Occipital lobe (tissue), 2 donors: ENCODE measurements around the gene ABCC1. TPM values are rescaled to one million over a fixed set of nuclear protein-coding genes. Genes with fewer than 3 reads are reported as not detected.
"Not testable (repeated sequence)": the region's sequence is repeated elsewhere in the genome, so short reads cannot be mapped to it uniquely, and the experiment has no call there.

ENCODE experiments used
- DNase-seq: peaks from one replicate; lab custom pipeline; 2025; lab: John Stamatoyannopoulos, UW
- total RNA-seq: library from RNA; depleted of rRNA; stranded (reverse); fragments of >200 nt; gene quantifications from one replicate; pipeline ENCODE4 v1.2.3, GENCODE V29; 2014

Gene ABCC1
- total RNA-seq, 1 donor from 2014 or later = 10.5 TPM

DNA sequence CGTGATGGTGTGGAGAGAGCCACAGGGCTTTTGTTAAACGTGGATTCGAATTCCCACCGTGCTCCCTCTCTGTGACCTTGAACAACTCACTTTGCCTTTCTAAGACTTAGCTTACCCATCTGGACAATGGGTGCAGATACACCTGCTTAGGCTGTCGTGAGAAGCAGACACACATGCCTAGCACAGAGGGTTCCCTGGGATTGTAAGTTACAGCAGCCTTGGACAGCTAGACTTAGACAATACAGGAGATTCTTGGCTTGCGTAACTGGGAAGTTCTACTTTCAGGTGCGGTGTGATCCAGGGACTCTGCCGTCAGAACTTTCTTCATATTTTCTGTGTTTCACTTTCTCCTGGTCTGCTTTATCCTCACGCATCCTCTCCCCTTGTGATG, 127.0 kb downstream of the ABCC1 start:
- no peak for DNase-seq

DNA sequence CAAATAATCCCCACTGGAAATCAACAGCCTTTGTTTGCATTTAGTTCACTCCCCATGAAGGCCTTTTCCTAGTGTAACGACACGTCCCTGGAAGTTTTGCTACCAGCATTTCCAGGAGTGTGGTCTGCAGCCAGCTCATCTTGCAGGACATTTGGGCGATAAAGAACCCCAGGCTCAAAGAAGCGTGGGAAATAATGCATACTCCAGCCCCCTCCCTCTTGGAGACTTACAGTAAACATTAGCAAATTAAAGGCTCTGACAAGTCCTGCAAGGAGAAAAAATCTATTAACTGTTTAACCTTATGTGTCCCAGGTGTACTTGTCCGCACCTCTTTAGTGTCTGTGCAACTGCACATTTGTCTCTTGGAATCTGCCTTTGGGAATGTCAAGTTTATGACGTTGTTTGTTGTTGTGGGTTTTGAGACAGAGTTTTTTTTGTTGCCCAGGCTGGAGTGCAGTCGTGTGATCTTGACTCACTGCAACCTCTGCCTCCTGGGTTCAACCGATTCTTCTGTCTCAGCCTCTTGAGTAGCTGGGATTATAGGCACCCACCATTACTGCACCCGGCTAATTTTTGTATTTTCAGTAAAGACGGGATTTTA, 131.1 kb downstream of the ABCC1 start:
- DNase-seq = no peak

DNA sequence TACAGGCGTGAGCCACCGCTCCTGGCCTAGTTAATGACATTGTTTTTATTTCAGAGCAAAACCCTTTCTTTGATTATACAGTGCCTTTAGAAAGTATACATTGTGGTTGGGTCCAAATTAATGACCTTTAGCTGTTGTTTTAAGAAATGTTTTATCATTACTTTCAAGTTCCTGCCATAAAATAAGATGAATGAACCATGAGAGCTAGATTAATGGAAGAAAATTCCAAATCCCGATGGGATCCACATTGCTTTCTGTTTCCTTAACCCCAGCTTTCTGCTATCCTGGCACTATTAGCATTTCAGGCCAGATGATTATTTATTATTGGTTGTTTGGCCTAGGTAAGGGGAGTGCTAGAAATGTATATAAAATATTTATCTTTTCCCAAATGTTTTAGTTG, 131.7 kb downstream of the ABCC1 start:
- no peak for DNase-seq

DNA sequence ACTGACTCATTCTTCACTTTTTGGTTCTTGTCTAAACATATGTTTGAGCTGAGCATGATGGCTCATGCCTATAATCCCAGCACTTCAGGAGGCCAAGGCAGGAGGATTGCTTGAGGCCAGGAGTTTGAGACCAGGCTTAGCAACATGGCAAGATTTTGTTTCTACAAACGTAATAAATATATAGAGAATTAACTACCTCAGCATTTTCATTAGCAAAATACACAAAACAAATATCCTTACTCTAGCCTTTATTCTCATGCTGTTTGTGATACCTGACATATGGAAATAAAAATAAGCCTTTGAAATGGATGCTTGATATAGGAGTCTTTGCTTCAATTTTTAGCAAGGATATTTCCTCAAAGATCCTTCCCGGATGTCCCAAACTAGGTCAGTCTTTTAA, 132.8 kb downstream of the ABCC1 start:
- DNase-seq = no peak

DNA sequence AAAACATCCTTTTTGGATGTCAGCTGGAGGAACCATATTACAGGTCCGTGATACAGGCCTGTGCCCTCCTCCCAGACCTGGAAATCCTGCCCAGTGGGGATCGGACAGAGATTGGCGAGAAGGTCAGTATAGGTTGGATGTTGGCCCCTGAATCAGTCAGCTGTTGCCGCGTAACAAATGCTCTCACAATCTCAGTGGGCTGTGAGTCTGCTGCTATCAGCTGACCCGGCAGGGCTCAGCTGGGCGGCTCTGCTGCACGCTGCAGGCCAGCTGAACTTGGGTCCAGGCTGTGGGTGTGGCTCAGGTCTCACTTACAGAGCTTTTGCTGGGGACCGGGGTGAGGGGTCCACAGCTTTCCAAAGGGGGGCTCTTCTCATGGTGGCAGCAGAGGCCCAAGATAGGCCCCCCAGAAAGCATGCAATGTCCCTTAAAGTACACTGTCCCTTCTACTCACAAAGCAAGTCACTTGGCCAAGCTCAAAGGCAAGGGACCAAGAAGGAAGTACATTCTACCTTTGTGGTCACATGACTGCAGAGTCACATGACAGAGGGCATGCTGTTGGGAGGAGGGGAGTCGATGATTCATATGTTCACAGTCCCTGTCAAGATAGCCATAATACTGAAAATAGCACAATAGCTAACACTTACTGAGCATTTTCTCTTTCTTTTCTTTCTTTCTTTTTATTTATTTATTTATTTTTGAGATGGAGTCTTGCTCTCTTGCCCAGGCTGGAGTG, 134.2 kb downstream of the ABCC1 start:
- DNase-seq = no peak

DNA sequence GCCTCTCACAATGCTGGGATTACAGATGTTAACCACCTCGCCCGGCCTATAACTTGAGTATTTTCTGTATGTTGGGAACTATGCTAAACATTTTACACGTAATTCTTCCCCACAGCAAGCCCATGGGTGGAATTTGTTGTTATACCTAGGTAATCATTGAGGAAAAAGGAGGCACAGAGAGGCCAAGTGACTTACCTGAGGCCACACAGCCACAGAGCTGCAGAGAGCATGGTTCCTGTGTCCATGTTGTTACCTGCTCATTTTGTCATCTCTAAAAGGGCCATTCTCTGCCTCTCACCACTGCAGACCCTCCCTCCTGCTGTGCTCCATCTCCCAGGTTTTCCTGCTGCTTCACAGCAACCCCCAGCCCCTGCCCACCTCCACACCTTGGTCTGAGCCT, 135.5 kb downstream of the ABCC1 start:
- DNase-seq = no peak

DNA sequence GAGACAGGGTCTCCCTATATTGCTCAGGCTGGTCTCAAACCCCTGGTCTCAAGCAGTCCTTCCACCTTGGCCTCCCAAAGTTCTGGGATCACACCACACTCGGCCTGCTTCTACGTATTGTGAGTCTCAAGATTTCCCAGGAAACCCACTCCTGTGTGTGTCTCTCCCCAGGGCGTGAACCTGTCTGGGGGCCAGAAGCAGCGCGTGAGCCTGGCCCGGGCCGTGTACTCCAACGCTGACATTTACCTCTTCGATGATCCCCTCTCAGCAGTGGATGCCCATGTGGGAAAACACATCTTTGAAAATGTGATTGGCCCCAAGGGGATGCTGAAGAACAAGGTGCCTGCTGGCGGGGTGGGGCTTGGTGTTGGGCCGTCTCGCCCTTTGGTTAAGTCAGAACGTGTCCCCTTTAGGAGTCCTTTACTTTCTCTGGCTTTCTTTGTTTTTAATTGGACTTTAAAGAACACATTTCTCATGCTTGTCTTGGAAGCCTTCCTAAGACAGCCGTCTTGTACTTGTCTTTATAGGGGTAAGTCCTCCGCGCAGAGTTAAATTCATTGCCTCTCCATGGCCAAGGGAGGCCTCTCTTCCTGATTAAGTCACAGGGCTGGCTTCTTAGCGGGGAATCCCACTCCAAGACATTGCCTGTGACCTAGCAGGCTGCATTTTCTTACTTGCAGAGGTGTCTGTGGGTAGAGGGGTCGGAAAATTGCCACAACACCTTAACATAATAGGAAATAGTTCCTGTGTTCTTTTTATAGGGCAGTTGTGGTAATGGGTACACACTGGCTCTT, 137.4 kb downstream of the ABCC1 start:
- no peak for DNase-seq

DNA sequence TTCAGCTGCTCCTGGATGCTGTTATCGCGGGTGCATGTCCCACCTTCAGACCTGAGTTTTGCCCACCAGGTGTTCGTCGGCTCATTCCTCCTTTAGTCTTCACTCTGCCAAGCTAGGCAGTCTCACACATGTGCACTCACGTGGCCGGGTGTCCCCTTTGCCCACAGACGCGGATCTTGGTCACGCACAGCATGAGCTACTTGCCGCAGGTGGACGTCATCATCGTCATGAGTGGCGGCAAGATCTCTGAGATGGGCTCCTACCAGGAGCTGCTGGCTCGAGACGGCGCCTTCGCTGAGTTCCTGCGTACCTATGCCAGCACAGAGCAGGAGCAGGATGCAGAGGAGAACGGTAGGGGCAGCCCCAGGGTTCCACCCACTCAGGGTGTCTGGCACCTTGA, 140.8 kb downstream of the ABCC1 start:
- no peak for DNase-seq

DNA sequence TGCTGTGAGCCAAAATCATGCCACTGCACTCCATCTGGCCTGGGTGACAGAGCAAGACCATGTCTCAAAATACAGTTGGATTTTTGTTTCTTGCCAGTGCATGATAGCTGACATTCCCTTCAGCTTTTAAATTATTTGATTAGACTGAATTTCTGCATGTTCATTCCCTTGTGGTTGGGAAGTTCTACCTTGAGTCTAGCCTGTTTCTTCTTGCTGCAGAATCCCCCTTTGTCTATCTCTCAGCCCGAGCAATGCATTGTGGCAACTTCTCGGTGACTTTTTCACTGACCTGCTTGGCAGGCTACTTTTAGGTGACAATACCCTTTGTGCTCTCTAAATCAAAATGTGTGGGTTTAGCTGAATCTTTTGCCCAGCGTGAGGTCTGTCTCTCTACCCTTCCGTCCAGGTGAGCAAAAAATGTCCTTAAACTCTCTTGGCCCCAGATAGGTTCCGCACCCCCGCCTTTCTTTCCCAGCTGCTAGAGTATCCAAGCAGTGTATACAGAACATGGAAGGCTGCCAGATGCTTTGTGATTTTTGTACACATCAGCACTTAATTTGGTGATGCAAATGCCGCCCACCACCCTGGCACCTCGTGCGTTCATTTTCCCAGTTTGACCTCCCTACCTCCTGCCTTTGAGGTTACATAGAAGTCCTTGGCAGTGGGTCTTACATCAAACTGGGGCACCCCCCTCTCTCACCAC, 143.7 kb downstream of the ABCC1 start:
- DNase-seq = no peak

DNA sequence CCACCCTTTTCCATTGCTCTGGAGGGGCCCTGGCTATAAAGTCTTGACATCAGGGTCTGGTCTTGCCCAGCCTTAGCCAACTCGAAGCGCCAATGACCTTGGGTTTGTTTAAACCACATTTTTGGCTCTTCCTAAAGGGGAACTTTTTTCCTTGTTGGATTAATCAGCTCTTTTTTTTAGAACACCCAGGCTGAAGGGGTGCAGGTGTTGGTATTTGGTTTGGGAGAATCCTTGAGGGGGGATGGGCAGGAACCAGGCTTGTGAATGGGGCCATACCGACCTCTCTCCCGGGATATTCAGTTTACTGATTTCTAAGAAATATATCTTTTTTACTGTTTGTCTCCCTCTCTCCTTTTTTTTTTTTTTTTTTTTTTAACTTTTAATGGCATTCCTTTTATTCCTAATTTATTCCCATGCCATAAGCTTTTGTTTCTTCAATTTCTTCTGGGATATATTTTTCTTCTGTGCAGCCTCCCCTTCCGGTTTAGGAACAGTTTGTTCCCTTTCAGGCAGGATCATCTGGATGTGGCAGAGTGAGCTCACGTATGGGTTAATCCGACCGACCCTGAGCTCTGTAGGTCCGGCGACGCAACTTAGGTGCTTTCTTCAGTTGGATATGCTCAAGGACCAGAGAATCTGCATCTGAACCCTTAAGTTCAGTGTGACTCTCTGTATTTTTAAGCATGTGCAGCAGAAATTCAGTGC, 144.4 kb downstream of the ABCC1 start:
- DNase-seq = no peak

DNA sequence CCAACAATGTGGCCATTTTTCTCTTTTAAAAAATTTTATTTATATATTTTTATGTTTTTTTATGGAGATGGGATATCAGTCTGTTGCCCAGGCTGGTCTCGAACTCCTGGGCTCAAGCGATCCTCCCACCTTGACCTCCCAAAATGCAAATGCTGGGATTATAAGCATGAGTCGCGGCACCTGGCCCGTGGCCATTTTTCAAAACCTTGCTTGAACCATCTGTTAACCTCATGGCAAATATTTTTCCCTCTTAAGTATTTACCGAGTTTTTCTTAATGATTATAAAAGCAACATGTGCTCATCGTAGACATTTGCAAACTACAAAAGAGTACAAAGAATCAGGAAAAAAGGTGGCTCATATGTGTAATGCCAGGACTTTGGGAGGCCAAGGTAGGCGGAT, 146.2 kb downstream of the ABCC1 start:
- DNase-seq = no peak

DNA sequence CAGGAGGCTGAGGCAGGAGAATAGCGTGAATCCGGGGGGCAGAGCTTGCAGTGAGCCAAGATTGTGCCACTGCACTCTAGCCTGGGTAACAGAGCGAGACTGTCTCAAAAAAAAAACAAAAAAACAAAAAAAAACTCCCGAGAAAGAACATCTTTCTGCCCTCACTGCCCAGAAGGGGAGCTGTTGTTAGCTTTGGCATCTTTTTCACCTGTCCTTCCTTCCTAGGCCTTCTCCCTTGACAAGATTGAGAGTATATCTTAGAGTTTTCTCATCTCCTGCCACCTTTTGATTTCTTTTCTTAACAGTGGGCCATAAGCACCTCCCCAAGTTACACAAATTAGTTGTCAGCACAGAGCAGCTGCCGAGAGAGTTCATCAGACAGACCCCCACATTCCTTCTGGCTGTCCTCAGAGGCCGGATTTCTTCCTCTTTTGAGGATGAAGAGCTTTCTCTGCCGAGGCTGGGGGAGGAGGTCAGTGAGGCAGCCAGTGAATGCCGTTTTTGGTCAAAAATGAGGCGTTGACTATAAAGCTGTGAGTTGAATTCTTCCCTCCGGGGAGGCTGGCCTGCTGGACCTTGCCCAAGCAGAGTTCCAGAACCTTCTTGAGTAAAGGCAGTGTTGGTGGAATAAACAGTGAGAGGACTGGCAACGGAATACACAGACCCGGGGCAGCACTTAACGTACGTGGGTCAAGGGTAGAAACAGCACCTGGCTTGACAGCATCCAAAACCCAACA, 146.9 kb downstream of the ABCC1 start:
- no peak for DNase-seq

DNA sequence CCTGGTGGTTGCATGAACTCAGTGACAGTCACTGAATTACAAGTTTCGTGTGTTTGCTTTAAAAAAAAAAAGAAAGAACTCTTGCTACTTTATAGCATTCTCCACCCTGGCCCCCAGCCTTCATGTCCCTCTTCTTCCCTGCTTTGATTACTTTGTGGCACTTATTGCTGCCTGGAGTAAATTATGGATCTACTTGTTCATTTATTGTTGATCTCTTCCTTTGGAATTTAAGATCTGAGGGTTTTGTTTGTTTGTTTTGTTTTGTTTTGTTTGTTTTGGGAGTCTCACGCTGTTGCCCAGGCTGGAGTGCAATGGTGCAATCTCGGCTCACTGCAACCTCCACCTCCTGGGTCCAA, 147.4 kb downstream of the ABCC1 start:
- DNase-seq = no peak

DNA sequence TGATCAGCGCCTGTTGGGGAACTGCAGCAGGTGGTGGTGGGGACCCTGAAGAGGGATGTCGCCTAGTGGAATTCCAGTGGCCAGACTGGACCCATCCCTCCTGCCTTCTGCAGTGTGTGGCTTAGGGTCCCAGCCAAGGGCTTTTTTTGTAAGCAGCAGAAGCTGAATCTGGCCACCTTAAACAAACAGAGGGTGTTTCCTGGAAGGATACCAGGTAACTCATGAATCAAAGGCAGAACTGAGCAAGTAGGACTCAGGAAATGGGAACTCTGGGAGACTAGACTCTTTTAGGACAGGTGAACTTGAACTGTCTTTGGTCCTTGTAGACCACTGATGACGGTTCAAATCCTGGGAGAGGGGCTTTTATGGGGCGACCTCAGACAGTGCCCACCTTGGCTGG, 149.9 kb downstream of the ABCC1 start:
- no peak for DNase-seq

DNA sequence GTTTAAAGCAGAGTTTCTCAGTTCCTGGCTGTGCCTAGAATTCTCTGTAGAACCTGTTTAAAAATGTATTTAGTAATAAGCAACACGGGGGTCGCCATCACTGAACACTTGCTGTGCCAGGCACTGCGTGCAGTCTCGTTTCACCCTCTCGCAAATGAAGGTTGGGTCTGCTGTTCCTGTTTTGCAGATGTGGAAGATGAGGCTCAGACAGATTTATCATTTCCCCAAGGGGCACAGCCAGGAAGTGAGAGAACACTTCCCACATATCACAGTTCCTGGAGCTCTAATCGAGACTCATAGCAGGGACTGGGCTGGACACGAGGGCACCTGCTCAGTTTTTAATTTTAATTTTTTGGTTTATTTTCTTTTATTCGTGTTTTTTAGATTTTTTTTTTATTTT, 151.2 kb downstream of the ABCC1 start:
- DNase-seq = no peak

DNA sequence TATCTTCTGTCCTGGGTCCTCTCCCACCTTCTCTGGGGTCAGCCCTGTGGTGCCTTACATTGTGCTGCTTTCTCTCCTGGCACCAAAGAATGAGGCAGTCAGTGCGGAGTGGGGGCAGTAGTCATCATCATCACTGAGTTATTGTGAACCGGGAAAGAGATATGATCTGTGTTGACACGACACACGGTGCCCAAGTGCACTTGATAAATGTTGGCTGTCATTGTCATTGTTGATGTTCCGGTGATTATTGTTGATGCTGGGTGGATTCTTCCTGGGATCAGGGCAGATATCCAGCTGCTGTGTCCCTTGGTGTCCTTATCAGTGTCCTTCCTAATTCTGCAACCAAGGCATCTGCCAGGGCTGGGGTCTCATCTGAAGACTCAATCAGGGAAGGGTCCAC, 152.2 kb downstream of the ABCC1 start:
- no peak for DNase-seq

DNA sequence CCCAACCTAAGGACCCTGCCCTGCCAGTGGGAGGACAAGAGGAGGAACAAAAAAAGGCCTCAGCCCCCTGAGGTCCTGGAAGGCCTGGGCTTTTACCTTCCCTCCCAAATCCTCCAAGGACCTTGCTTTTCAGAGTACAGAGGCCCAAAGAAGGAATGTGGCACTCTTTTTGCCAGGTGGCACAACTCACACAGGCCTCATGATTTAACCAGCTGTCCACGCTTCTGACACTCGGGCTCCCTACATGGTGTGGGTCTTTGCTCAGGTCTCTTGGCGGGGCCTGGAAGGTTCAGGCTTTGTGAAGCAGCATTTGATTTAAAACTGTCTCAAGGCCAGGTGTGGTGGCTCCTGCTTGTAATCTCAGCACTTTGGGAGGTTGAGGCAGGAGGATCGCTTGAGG, 153.3 kb downstream of the ABCC1 start:
- no peak for DNase-seq

DNA sequence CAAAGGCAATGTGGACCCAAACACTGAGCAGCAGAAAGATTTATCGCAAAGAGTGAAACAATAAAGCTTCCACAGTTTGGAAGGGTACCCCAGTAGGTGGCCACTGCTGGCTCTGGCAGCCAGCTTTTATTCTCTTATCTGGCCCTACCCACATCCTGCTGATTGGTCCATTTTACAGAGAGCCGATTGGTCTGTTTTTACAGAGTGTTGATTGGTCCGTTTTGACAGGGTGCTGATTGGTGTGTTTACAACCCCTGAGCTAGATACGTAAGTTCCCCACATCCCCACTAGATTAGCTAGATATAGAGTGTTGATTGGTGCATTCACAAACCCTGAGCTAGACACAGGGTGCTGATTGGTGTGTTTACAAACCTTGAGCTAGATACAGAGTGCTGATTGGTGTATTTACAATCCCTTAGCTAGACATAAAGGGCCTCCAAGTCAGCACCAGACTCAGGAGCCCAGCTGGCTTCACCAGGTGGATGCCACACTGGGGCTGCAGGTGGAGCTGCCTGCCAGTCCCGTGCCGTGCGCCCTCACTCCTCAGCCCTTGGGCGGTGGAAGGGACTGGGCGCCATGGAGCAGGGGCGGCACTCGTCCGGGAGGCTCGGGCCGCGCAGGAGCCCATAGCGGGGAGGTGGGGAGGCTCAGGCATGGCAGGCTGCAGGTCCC, 154.9 kb downstream of the ABCC1 start:
- DNase-seq = not testable (repeated sequence)

DNA sequence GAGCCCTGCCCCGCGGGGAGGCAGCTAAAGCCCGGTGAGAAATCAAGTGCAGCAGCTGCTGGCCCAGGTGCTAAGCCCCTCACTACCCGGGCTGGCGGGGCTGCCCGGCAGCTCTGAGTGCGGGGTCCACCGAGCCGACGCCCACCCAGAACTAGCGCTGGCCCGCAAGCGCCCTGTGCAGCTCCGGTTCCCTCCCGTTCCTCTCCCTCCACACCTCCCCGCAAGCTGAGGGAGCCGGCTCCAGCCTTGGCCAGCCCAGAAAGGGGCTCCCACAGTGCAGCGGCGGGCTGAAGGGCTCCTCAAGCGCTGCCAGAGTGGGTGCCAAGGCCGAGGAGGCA, 155.4 kb downstream of the ABCC1 start:
- not testable (repeated sequence) for DNase-seq

DNA sequence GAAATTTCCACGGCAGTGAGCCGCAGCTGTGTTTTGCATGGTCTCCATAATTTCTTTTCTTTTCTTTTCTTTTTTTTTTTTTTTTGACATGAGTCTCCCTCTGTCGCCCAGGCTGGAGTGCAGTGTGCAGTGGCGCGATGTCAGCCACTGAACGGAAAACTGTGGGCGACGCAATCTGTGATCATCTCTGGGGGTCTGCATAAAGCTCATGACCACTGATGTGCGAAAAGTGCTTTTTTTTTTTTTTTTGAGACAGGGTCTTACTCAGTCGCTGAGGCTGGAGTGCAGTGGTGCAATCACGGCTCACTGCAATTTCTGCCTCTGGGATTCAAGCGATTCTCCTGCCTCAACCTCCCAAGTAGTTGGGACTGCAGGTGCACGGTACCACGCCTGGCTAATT, 156.2 kb downstream of the ABCC1 start:
- DNase-seq = no peak
